Brain microvascular endothelial cell (primary cell): ENCODE measurements around the gene TCN1.

Source experiments
- DNase-seq: peaks from one replicate; pipeline ENCODE4 v3.0.0-alpha.2; 2020
- H3K27ac ChIP-seq: fragments of 250-450 bp; sonication (Bioruptor Pico); 2 replicates; pipeline ENCODE4 v1.5.1; 2020; ENCODE audit warnings: mild to moderate bottlenecking, moderate library complexity
- H3K27me3 ChIP-seq: fragments of 250-450 bp; sonication (Bioruptor Pico); replicated peaks from 2 replicates; pipeline ENCODE4 v1.5.1; 2020; ENCODE audit warnings: mild to moderate bottlenecking
- H3K36me3 ChIP-seq: fragments of 250-450 bp; sonication (Bioruptor Pico); replicated peaks from 2 replicates; pipeline ENCODE4 v1.5.1; 2020; ENCODE audit warnings: mild to moderate bottlenecking
- H3K4me3 ChIP-seq: 2 replicates; pipeline ENCODE4 v1.5.1; 2011; ENCODE audit warnings: low read depth, mild to moderate bottlenecking, control low read depth, low read length, moderate library complexity
- in situ Hi-C: cut with HindIII; loops from 2 replicates; pipeline ENCODE4 v1.10.0; 2017; ENCODE audit warnings: low sequenced_read_pairs, low pct_ligation_motif_present
- TF ChIP-seq, protein P1 (sequence below): IDR thresholded peaks from 2 replicates; pipeline ENCODE4 v1.5.1; 2011; ENCODE audit warnings: low read depth, mild to moderate bottlenecking, moderate library complexity, low read length, control low read depth, inconsistent platforms; ENCODE audit errors: missing control alignments

The TCN1 gene

DNA sequence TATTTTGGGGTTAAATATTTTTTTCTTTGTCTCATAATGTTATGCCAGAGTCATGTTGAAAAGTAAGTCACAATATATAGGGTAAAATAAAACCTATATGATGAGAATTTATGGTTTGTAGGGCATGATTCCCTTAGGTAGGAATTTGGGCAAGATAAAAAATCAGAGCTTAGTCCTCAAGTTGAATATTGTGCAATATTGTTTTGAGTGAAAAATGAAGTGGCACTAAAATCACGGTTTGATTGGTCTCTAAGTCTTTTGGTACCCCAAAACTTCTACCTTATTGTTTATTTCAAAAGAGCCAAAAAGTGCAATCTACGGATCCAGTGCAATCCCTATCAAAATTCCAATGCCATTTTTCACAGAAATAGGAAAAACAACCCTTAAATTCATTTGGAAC is 54.1 kb downstream of the TCN1 start:
- no peaks in the 10 kb centered on the region for H3K27me3 ChIP-seq
- H3K36me3 ChIP-seq: peaks cover 3% of the 10 kb centered on the region
- H3K27ac ChIP-seq: no peak overlapping the region
- DNase-seq: no peak
- TF ChIP-seq, protein P1, sequence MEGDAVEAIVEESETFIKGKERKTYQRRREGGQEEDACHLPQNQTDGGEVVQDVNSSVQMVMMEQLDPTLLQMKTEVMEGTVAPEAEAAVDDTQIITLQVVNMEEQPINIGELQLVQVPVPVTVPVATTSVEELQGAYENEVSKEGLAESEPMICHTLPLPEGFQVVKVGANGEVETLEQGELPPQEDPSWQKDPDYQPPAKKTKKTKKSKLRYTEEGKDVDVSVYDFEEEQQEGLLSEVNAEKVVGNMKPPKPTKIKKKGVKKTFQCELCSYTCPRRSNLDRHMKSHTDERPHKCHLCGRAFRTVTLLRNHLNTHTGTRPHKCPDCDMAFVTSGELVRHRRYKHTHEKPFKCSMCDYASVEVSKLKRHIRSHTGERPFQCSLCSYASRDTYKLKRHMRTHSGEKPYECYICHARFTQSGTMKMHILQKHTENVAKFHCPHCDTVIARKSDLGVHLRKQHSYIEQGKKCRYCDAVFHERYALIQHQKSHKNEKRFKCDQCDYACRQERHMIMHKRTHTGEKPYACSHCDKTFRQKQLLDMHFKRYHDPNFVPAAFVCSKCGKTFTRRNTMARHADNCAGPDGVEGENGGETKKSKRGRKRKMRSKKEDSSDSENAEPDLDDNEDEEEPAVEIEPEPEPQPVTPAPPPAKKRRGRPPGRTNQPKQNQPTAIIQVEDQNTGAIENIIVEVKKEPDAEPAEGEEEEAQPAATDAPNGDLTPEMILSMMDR: no peak
- no peak overlapping the region for H3K4me3 ChIP-seq
- in situ Hi-C loops: no loop called here

DNA sequence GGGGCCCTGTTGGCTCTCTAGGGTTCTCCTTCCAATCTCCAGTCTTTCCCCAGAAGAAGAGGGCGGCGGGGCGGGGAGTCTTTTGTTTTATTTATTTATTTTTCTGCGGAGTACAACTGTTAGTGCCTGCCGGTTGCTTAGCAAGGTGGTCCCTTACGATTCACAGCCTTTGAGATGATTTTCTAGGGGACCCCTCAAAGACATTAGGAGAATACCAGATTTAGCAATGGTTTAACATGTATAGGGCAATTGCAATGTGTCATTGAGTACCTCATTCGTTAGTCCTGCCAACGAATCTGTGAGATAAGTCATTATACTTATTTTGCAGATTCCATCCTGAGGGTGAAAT is 55.4 kb downstream of the TCN1 start:
- Histone ChIP-seq H3K27me3 (no peaks in the 10 kb centered on the region), H3K36me3 (peaks cover 14% of the 10 kb centered on the region), H3K27ac (peak overlapping the region; percentile 30), H3K4me3 (peak overlapping the region; percentile 100)
- in situ Hi-C loops: no loop called here
- DNase-seq: no peak
- TF ChIP-seq, protein P1: no peak

DNA sequence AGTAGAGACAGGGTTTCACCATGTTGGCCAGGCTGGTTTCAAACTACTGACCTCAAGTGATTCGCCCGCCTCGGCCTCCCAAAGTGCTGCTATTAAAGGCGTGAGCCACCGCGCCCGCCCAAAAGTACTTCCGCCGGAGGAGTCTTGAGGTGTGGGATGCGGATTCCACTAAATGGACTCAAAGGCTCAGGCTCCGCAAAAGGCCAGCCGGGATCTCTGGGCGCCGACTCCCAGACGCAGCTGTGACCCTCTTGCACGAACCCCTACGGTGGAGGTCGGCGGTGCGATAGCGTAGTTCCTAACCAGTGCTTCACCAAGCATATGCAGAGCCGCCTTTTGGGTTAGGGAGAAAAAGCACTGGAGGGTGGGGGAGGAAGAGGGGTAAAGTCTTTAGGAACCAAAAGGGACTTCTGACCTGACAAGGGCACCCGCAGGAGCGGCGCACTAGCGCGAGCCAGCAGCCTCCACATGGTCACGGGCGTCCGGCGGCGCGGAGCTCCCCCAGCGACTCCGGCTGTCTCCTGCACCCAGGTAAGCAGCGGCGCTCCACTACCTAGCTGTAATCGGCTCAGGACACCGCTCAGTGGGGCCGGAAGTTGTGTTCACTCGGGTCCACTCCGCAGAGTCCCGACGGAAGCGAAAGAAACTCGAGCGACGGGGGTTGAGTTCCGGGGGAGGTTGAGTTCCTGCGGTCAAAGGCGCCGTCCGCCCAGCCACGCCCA is 55.9 kb downstream of the TCN1 start, which contains the start of gene MRPL16:
Gene MRPL16 (minus strand): TSS at position 590 of the 722 bp plus-strand sequence. CDS start 120 bp downstream, at position 470.
- Histone ChIP-seq H3K27me3 (no peaks in the 10 kb centered on the region), H3K4me3 (peak within 1 kb of the TSS; percentile 100), H3K27ac (peak within 1 kb of the TSS; percentile 30), H3K36me3 (peaks cover 19% of the 10 kb centered on the region)
- in situ Hi-C loops: no loop called here
- TF ChIP-seq, protein P1: peak; percentile 15
- DNase-seq: peak; percentile 69

DNA sequence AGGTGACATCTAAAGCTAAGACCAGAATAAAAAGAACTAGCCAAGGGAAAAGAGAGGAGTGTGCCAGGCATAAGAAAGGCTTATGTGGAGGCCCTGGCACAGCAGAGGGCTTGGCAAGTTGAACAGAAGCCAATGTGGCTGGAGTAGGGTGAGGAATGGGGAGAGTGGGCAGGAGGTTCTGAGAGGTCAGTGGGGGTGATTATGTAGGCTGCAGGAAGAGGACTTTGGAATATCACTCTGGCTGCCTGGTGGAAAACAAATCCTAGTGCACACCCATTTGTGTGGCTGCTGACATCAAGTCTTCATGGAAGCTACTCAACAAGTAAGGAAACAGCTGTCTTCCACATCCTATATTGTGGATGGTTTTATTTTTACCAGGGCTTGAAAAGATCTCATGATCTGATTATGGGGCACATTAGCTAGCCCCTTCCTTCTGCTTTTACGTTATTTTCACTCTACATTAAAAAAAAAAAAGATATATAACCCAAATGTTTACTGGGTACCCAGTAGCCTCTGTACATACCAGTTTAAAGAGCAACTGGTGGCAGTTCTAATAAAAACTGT is 59.2 kb downstream of the TCN1 start:
- Histone ChIP-seq H3K36me3 (peaks cover 29% of the 10 kb centered on the region), H3K27ac (no peak overlapping the region), H3K27me3 (no peaks in the 10 kb centered on the region), H3K4me3 (no peak overlapping the region)
- no peak for DNase-seq
- in situ Hi-C loops: no loop called here
- TF ChIP-seq, protein P1: no peak

DNA sequence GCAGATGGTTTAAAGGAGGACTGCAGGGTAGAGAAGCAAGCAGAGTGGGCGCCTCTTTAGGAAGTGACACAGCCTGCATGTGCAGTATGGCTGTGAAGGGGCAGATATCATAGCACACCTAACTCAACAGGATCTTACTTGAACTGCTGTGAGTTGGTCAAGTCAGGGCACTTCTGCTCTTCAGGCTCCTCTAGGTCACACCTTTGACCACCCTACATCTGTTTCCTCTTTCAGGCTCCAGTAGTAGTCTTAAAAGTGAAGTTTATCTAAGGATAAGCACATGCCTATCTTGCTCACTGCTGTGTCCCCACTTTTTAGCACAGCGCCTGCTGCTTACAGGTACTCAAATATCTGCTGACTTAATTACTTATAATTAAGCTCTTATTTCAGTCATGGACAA is 62.2 kb downstream of the TCN1 start:
- in situ Hi-C loops: no loop called here
- H3K27me3 ChIP-seq: no peaks in the 10 kb centered on the region
- no peak for DNase-seq
- H3K27ac ChIP-seq: no peak overlapping the region
- peaks cover 31% of the 10 kb centered on the region for H3K36me3 ChIP-seq
- H3K4me3 ChIP-seq: no peak overlapping the region
- TF ChIP-seq, protein P1: no peak
